NCI-H526 (cell line): ENCODE data around the gene PFN2.
"Not testable (repeated sequence)": the region's sequence is repeated elsewhere in the genome, so short reads cannot be mapped to it uniquely, and the experiment has no call there.

Source experiments
- DNase-seq, 2 experiments: peaks; one replicate each; lab custom pipeline; 2025; lab: John Stamatoyannopoulos, UW

PFN2 gene

GRCh38 chr3:149968216-149968615 lies 2.5 kb downstream of the PFN2 start:
- DNase-seq: peak; percentile 65 to 73

- DNase-seq: peak; percentile 79 to 85
These were observed 3.5 kb downstream of the PFN2 start for GRCh38 chr3:149967086-149967685.

- DNase-seq: no peak
These were observed 5.4 kb downstream of the PFN2 start for GRCh38 chr3:149965278-149965677.

- no peak for DNase-seq
These were observed 6.4 kb downstream of the PFN2 start for GRCh38 chr3:149964291-149964690.

GRCh38 chr3:149963485-149963884 lies 7.2 kb downstream of the PFN2 start:
- DNase-seq: peak in 1 of 2 experiments; percentile 49

- no peak for DNase-seq
These were observed 11.3 kb downstream of the PFN2 start for GRCh38 chr3:149959443-149959842.

GRCh38 chr3:149958171-149958796 lies 12.4 kb downstream of the PFN2 start:
- no peak for DNase-seq

- DNase-seq: no peak
These were observed 13.2 kb downstream of the PFN2 start for GRCh38 chr3:149957361-149958125.

- no peak for DNase-seq
These were observed 15.2 kb downstream of the PFN2 start for GRCh38 chr3:149955449-149955848.

GRCh38 chr3:149954812-149955211 lies 15.9 kb downstream of the PFN2 start:
- no peak for DNase-seq

- DNase-seq: no peak
These were observed 21.5 kb downstream of the PFN2 start for GRCh38 chr3:149949181-149949580.

GRCh38 chr3:149947231-149947630 lies 23.5 kb downstream of the PFN2 start:
- no peak for DNase-seq

GRCh38 chr3:149943966-149944365 lies 26.7 kb downstream of the PFN2 start:
- not testable (repeated sequence) for DNase-seq

GRCh38 chr3:149942409-149942808 lies 28.3 kb downstream of the PFN2 start:
- no peak for DNase-seq

GRCh38 chr3:149941946-149942345 lies 28.7 kb downstream of the PFN2 start:
- no peak for DNase-seq

GRCh38 chr3:149941186-149941585 lies 29.5 kb downstream of the PFN2 start:
- DNase-seq: no peak

- DNase-seq: not testable (repeated sequence)
These were observed 32.2 kb downstream of the PFN2 start for GRCh38 chr3:149938392-149939055.

- DNase-seq: peak; percentile 59 to 89
These were observed 33.9 kb downstream of the PFN2 start for GRCh38 chr3:149936812-149937230.

- DNase-seq: no peak
These were observed 36.2 kb downstream of the PFN2 start for GRCh38 chr3:149934524-149934923.

- DNase-seq: no peak
These were observed 36.8 kb downstream of the PFN2 start for GRCh38 chr3:149933858-149934257.

GRCh38 chr3:149933008-149933407 lies 37.7 kb downstream of the PFN2 start:
- no peak for DNase-seq

GRCh38 chr3:149920119-149920518 lies 50.6 kb downstream of the PFN2 start:
- no peak for DNase-seq

GRCh38 chr3:149919509-149919908 lies 51.2 kb downstream of the PFN2 start:
- no peak for DNase-seq
